Body of pancreas (tissue), 4 donors: Measurements from ENCODE around the gene PTK6. TPM values are rescaled to one million over a fixed set of nuclear protein-coding genes. Genes with fewer than 3 reads are reported as not detected.
A peak's percentile ranks its signal among the peaks of the same experiment; 100 is the strongest.

Source experiments
- ATAC-seq: fragments of 150-250 bp; one replicate; pipeline ENCODE4 v1.9.1; 2016
- DNase-seq, 4 donors: peaks; one replicate each; pipeline ENCODE4 v3.0.0-alpha.2; 2019
- H3K27ac ChIP-seq, 4 donors: fragments of 200-600 bp; sonication (generic); 1 replicate in 3 of 4; 2 replicates in 1 of 4; pipeline versions ENCODE4 v1.5.1 to v1.6.1; 2016 to 2019; ENCODE audit warnings: mild to moderate bottlenecking in 1 of 4, mixed read lengths in 1 of 4, moderate library complexity in 1 of 4
- H3K27me3 ChIP-seq, 2 donors: fragments of 200-600 bp; sonication (generic); one replicate each; pipeline ENCODE4 v1.6.0; 2016; ENCODE audit warnings: mild to moderate bottlenecking in 1 of 2
- H3K36me3 ChIP-seq, 2 donors: fragments of 200-600 bp; sonication (generic); replicated peaks in 1 of 2; 2 replicates each; pipeline ENCODE4 v1.5.1; 2016; ENCODE audit warnings: low read depth in 2 of 2; ENCODE audit not compliant: insufficient read depth in 1 of 2
- H3K4me1 ChIP-seq: fragments of 200-600 bp; sonication (generic); one replicate; pipeline ENCODE4 v1.6.0; 2016
- H3K4me3 ChIP-seq, 2 donors: fragments of 200-600 bp; sonication (generic); 1 replicate in 1 of 2; 2 replicates in 1 of 2; pipeline ENCODE4 v1.5.1; 2016 to 2019
- H3K9me3 ChIP-seq, 3 donors: fragments of 200-600 bp; sonication (generic); 1 replicate in 2 of 3; 2 replicates in 1 of 3; pipeline ENCODE4 v1.5.1; 2016
- POLR2A ChIP-seq, 3 donors: fragments of 450-650 bp; IDR thresholded peaks; one replicate each; pipeline ENCODE4 v1.6.1; 2016; ENCODE audit warnings: antibody characterized with exemption in 3 of 3, mild to moderate bottlenecking in 2 of 3
- WGBS, 2 donors: methylation state at CpG; one replicate each; pipeline ENCODE4 v1.1.5; 2017; 5-methylcytosine and 5-hydroxymethylcytosine counted together
- intact Hi-C: fragments of 100-400 bp; cut with DNase I; formaldehyde crosslinking; loops from one replicate; pipeline ENCODE4 v1.15.1; 2023
- total RNA-seq, 2 donors: library from RNA; depleted of rRNA; stranded (reverse); fragments of >200 nt; gene quantifications; one replicate each; pipeline ENCODE4 v1.1.0, GENCODE V29; 2016
- TF ChIP-seq, protein P1 (sequence below), 7 experiments: fragments of 450-650 bp in 4 of 7; fragments of 200-600 bp in 3 of 7; sonication (generic) in 3 of 7; IDR thresholded peaks; one replicate each; pipeline ENCODE4 v1.5.1; 2016 to 2019; ENCODE audit warnings: antibody characterized with exemption in 7 of 7

PTK6 gene
- total RNA-seq, 2 donors from 2014 or later, result 3.0 to 5.4 TPM

DNA sequence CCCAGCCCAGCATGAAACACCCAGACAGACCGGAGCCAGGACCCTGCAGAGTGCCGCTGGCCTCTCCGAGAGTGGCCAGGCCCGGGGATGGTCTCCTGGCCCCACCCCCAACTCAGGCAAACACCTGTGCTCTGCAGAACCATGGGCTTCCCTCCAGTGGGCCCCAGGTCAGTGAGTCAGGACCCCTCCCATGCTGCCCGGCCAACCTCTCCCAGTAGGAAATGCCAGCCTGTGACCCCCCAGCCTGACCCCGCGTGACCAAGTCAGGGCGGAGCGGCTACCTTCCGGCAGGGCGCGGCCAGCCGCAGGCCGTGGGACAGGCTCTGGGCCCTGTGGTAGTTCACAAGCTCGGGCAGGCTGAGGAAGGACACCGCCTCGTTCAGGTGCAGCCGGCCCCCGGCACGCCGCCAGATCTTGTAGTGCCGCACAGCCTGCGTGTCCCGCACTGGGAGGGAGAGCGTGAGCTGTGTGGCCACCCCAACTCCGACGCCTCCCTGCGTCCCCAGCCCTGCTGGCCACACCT is 3.2 kb downstream of the PTK6 start:
- DNase-seq (peak; percentile 55 to 84 (median 77)), ATAC-seq (no peak)
- peaks cover 31% of the 10 kb centered on the region for H3K4me1 ChIP-seq
- H3K4me3 ChIP-seq, result no peak overlapping the region
- no peaks in the 10 kb centered on the region for H3K36me3 ChIP-seq
- WGBS, 2 donors, result 30 to 73% methylated on average over 6 to 24 of the region's 28 CpGs
- TF ChIP-seq POLR2A (IDR thresholded peaks at IDR 0.05), result peak; percentile 30 to 56 (median 49)
- TF ChIP-seq, protein P1, sequence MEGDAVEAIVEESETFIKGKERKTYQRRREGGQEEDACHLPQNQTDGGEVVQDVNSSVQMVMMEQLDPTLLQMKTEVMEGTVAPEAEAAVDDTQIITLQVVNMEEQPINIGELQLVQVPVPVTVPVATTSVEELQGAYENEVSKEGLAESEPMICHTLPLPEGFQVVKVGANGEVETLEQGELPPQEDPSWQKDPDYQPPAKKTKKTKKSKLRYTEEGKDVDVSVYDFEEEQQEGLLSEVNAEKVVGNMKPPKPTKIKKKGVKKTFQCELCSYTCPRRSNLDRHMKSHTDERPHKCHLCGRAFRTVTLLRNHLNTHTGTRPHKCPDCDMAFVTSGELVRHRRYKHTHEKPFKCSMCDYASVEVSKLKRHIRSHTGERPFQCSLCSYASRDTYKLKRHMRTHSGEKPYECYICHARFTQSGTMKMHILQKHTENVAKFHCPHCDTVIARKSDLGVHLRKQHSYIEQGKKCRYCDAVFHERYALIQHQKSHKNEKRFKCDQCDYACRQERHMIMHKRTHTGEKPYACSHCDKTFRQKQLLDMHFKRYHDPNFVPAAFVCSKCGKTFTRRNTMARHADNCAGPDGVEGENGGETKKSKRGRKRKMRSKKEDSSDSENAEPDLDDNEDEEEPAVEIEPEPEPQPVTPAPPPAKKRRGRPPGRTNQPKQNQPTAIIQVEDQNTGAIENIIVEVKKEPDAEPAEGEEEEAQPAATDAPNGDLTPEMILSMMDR (IDR thresholded peaks at IDR 0.05), result no peak
- H3K9me3 ChIP-seq, result no peaks in the 10 kb centered on the region
- H3K27me3 ChIP-seq, result no peaks in the 10 kb centered on the region
- intact Hi-C loops, result loop anchor here (10.0 kb wide), 1 partner anchor 321 kb away; no protein-coding TSS in a partner anchor
- peak overlapping the region in 3 of 4 donors; percentile 36 to 55 (median 53) for H3K27ac ChIP-seq

DNA sequence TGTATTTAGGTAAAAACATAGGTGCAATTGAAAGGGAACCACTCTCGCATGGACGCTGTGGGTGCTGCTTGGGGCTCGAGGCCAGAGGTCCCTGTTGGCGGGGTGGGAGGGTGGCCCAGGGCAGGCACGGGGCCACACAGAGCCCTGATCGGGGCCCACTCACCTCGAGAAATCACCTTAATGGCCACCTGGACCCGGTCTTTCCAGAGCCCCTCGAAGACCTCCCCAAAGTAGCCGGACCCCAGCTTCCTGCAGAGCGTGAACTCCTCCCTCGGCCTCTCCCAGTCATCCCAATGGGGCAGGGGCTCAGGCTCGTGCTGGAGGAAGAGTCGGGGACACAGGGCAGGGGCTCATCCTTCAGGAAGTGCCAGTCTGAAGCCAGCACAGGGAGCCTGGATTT is 3.8 kb downstream of the PTK6 start:
- WGBS, 2 donors, result 78 to 81% methylated on average over 9 to 12 of the region's 14 CpGs
- Histone ChIP-seq H3K27me3 (no peaks in the 10 kb centered on the region), H3K4me1 (peaks cover 26% of the 10 kb centered on the region), H3K27ac (peak overlapping the region in 1 of 4 donors; percentile 36), H3K9me3 (no peaks in the 10 kb centered on the region), H3K36me3 (no peaks in the 10 kb centered on the region), H3K4me3 (no peak overlapping the region)
- ATAC-seq, result no peak
- TF ChIP-seq, protein P1 (IDR thresholded peaks at IDR 0.05), result no peak
- TF ChIP-seq POLR2A (IDR thresholded peaks at IDR 0.05), result no peak
- intact Hi-C loops, result loop anchor here (10.0 kb wide), 1 partner anchor 321 kb away; no protein-coding TSS in a partner anchor
- no peak for DNase-seq

GRCh38 chr20:63532449-63532971 is 4.7 kb downstream of the PTK6 start:
- DNase-seq (peak in 1 of 4 donors; percentile 11), ATAC-seq (no peak)
- TF ChIP-seq, protein P1 (IDR thresholded peaks at IDR 0.05), result no peak
- TF ChIP-seq POLR2A (IDR thresholded peaks at IDR 0.05), result no peak
- Histone ChIP-seq H3K9me3 (no peaks in the 10 kb centered on the region), H3K27me3 (no peaks in the 10 kb centered on the region), H3K36me3 (no peaks in the 10 kb centered on the region), H3K4me3 (no peak overlapping the region), H3K4me1 (peaks cover 17% of the 10 kb centered on the region), H3K27ac (no peak overlapping the region)
- intact Hi-C loops, result loop anchor here (10.0 kb wide), 1 partner anchor 322 kb away; no protein-coding TSS in a partner anchor
- 79 to 83% methylated on average over 10 to 24 of the region's 24 CpGs for WGBS, 2 donors

DNA sequence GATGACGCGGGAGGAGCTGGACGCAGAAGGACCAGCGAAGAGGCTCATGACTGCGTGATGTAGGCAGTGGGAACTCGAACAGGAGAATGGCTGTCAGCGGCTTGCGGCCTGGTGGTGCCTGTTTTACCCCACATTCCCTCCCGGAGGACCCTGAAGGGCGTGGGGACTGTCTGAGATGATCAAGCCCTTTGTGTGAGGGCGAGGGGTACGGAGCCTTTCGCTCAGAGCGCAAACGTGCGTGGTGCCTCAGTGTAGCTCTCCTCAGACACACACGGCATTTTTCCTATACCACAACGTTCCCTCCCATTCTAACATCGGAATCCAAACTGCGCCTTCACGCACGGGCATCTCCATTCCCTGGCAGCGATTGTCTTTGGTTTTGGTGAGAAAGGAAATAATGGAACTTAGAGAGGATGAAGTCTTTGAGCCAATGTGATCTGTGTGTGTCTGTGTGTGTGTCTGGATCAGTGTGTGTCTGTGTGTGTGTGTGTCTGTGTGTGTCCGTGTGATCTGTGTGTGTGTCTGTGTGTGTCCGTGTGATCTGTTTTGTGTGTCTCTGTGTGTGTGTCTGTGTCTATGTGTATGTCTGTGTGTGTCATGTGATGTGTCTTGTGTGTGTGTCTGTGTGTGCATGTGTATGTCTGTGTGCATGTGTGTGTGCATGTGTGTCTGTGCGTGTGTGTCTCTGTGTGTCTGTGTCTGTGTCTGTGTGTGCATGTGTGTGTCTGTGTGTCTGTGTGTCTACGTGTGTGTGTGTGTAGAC is 5.3 kb downstream of the PTK6 start:
- intact Hi-C loops, result loop anchor here (10.0 kb wide), 1 partner anchor 323 kb away; no protein-coding TSS in a partner anchor
- ATAC-seq (no peak), DNase-seq (no peak)
- no peaks in the 10 kb centered on the region for H3K36me3 ChIP-seq
- H3K9me3 ChIP-seq, result no peaks in the 10 kb centered on the region
- 78 to 79% methylated on average over 27 of the region's 27 CpGs for WGBS, 2 donors
- no peak overlapping the region for H3K27ac ChIP-seq
- H3K27me3 ChIP-seq, result no peaks in the 10 kb centered on the region
- TF ChIP-seq, protein P1 (IDR thresholded peaks at IDR 0.05), result no peak
- TF ChIP-seq POLR2A (IDR thresholded peaks at IDR 0.05), result no peak
- peaks cover 11% of the 10 kb centered on the region for H3K4me1 ChIP-seq
- no peak overlapping the region for H3K4me3 ChIP-seq
